Gastrocnemius medialis (tissue), 4 donors: ENCODE data around the gene DOCK4. TPM values are rescaled to one million over a fixed set of nuclear protein-coding genes. Genes with fewer than 3 reads are reported as not detected.

Experiments used
- ATAC-seq, 2 donors: fragments of 150-250 bp; one replicate each; pipeline ENCODE4 v1.9.1; 2016
- DNase-seq, 2 donors: peaks; one replicate each; pipeline ENCODE4 v3.0.0-alpha.2; 2019
- H3K27ac ChIP-seq, 4 donors: fragments of 200-600 bp; sonication (generic); 1 replicate in 1 of 4; 2 replicates in 3 of 4; pipeline ENCODE4 v1.5.1; 2016 to 2018; ENCODE audit warnings: mild to moderate bottlenecking in 2 of 4, moderate library complexity in 1 of 4
- H3K27me3 ChIP-seq, 3 donors: fragments of 200-600 bp; sonication (generic) in 2 of 3; 1 replicate in 1 of 3; 2 replicates in 2 of 3; pipeline versions ENCODE4 v1.5.1 to v1.6.0; 2016 to 2019; ENCODE audit warnings: mild to moderate bottlenecking in 1 of 3, moderate library complexity in 1 of 3
- H3K36me3 ChIP-seq, 2 donors: fragments of 200-600 bp; sonication (generic) in 1 of 2; one replicate each; pipeline ENCODE4 v1.5.1; 2017 to 2018
- H3K4me1 ChIP-seq, 2 donors: fragments of 200-600 bp; sonication (generic) in 1 of 2; one replicate each; pipeline ENCODE4 v1.5.1; 2016 to 2017; ENCODE audit warnings: mild to moderate bottlenecking in 2 of 2
- H3K4me3 ChIP-seq, 4 donors: fragments of 200-600 bp; sonication (generic) in 3 of 4; 1 replicate in 1 of 4; 2 replicates in 3 of 4; pipeline ENCODE4 v1.5.1; 2016 to 2019; ENCODE audit warnings: mild to moderate bottlenecking in 2 of 4
- H3K9me3 ChIP-seq, 3 donors: fragments of 200-600 bp; sonication (generic) in 2 of 3; 1 replicate in 1 of 3; 2 replicates in 2 of 3; pipeline ENCODE4 v1.5.1; 2016 to 2019
- CTCF ChIP-seq, 5 experiments: fragments of 450-650 bp in 3 of 5; fragments of 200-600 bp in 2 of 5; sonication (generic) in 2 of 5; IDR thresholded peaks in 4 of 5; conservative IDR thresholded peaks in 1 of 5; 1 replicate in 4 of 5; 2 replicates in 1 of 5; pipeline ENCODE4 v1.5.1; 2016 to 2019; ENCODE audit warnings: antibody characterized with exemption in 5 of 5, mild to moderate bottlenecking in 3 of 5, moderate library complexity in 3 of 5
- POLR2A ChIP-seq, 2 donors: fragments of 450-650 bp; IDR thresholded peaks; one replicate each; pipeline ENCODE4 v1.6.1; 2017; ENCODE audit warnings: antibody characterized with exemption in 2 of 2, mild to moderate bottlenecking in 2 of 2, moderate library complexity in 2 of 2
- in situ Hi-C, 4 donors: fragments of 200-750 bp; cut with MboI; loops; one replicate each; pipeline versions ENCODE4 v1.15.0 to v1.8.0; 2017; ENCODE audit warnings: low sequenced_read_pairs in 4 of 4
- intact Hi-C: fragments of 100-400 bp; cut with DNase I; formaldehyde crosslinking; loops from one replicate; pipeline ENCODE4 v1.15.1; 2023; ENCODE audit warnings: low total_unique reads
- total RNA-seq, 4 donors: library from RNA; depleted of rRNA; stranded (reverse); fragments of >200 nt; gene quantifications; one replicate each; pipeline versions ENCODE4 v1.1.0 to v1.2.3, GENCODE V29; 2016

Gene DOCK4
- total RNA-seq, 4 donors from 2014 or later: 8.7 to 12.0 (median 10.2) TPM

- no peak for DNase-seq
- H3K27ac ChIP-seq: peak overlapping the region; percentile 30 to 38 (median 35)
Observed at GRCh38 chr7:111734954-111735660, 471.1 kb downstream of the DOCK4 start.

GRCh38 chr7:111732923-111733322 lies 473.3 kb downstream of the DOCK4 start:
- in situ Hi-C loops (loop anchor here in 3 of 4 donors (5.0 to 25.0 kb wide), 3 partner anchors 646 to 648 kb away; partner anchors contain the start of gene LRRN3 (in 1 of the 3)), intact Hi-C loops (loop anchor here (10.0 kb wide), 1 partner anchor 1888 kb away; no protein-coding TSS in a partner anchor)
- ATAC-seq (no peak), DNase-seq (no peak)
- Histone ChIP-seq H3K9me3 (no peaks in the 10 kb centered on the region), H3K4me1 (peaks cover 6 to 14% of the 10 kb centered on the region in 2 donors), H3K36me3 (no peaks in the 10 kb centered on the region), H3K27me3 (no peaks in the 10 kb centered on the region), H3K27ac (no peak overlapping the region), H3K4me3 (no peak overlapping the region)
- TF ChIP-seq POLR2A (IDR thresholded peaks at IDR 0.05) (no peak), CTCF (IDR thresholded peaks at IDR 0.05 in 4 of 5, conservative IDR thresholded peaks at IDR 0.05 in 1 of 5) (no peak)

More at GRCh38 chr7:111734954-111735660, 471.1 kb downstream of the DOCK4 start:
- Histone ChIP-seq H3K27me3 (no peaks in the 10 kb centered on the region), H3K4me1 (peaks cover 6 to 14% of the 10 kb centered on the region in 2 donors), H3K36me3 (peaks cover 0 to 8% of the 10 kb centered on the region in 2 donors), H3K9me3 (no peaks in the 10 kb centered on the region), H3K4me3 (no peak overlapping the region)
- ATAC-seq: peak; percentile 61 to 79
- TF ChIP-seq POLR2A (IDR thresholded peaks at IDR 0.05): no peak
- TF ChIP-seq CTCF (IDR thresholded peaks at IDR 0.05 in 4 of 5, conservative IDR thresholded peaks at IDR 0.05 in 1 of 5): no peak
- intact Hi-C loops: loop anchor here (1.0 to 10.0 kb wide), 3 partner anchors 173 to 1890 kb away; partner anchors contain the start of gene IMMP2L
- in situ Hi-C loops: loop anchor here in 3 of 4 donors (5.0 to 25.0 kb wide), 3 partner anchors 648 to 650 kb away; partner anchors contain the start of gene LRRN3 (in 1 of the 3)

- Histone ChIP-seq H3K36me3 (no peaks in the 10 kb centered on the region), H3K9me3 (no peaks in the 10 kb centered on the region), H3K4me1 (peaks cover 5 to 7% of the 10 kb centered on the region in 2 donors), H3K4me3 (no peak overlapping the region), H3K27me3 (no peaks in the 10 kb centered on the region), H3K27ac (no peak overlapping the region)
- DNase-seq (no peak), ATAC-seq (no peak)
- TF ChIP-seq POLR2A (IDR thresholded peaks at IDR 0.05) (no peak), CTCF (IDR thresholded peaks at IDR 0.05 in 4 of 5, conservative IDR thresholded peaks at IDR 0.05 in 1 of 5) (peak in 1 of 5 experiments; percentile 10)
- in situ Hi-C loops: loop anchor here in 3 of 4 donors (5.0 to 25.0 kb wide), 3 partner anchors 643 to 646 kb away; partner anchors contain the start of gene LRRN3 (in 1 of the 3)
- intact Hi-C loops: loop anchor here (10.0 kb wide), 1 partner anchor 1886 kb away; no protein-coding TSS in a partner anchor
Observed at GRCh38 chr7:111730476-111731300, 475.5 kb downstream of the DOCK4 start.

- H3K27me3 ChIP-seq: no peaks in the 10 kb centered on the region
- in situ Hi-C loops: loop anchor here in 3 of 4 donors (5.0 to 25.0 kb wide), 3 partner anchors 643 to 645 kb away; partner anchors contain the start of gene LRRN3 (in 1 of the 3)
- no peak for TF ChIP-seq CTCF (IDR thresholded peaks at IDR 0.05 in 4 of 5, conservative IDR thresholded peaks at IDR 0.05 in 1 of 5)
- TF ChIP-seq POLR2A (IDR thresholded peaks at IDR 0.05): no peak
- peaks cover 0 to 2% of the 10 kb centered on the region in 2 donors for H3K4me1 ChIP-seq
- no peaks in the 10 kb centered on the region for H3K9me3 ChIP-seq
- ATAC-seq (no peak), DNase-seq (no peak)
- no peak overlapping the region for H3K4me3 ChIP-seq
- no peaks in the 10 kb centered on the region for H3K36me3 ChIP-seq
- intact Hi-C loops: loop anchor here (10.0 kb wide), 1 partner anchor 1885 kb away; no protein-coding TSS in a partner anchor
- no peak overlapping the region for H3K27ac ChIP-seq
Observed at GRCh38 chr7:111730057-111730456, 476.1 kb downstream of the DOCK4 start.
